GM23338 (cell line): Measurements from ENCODE around the gene GRIN2A. TPM values are rescaled to one million over a fixed set of nuclear protein-coding genes. Genes with fewer than 3 reads are reported as not detected.

Experiments
- ATAC-seq: fragments of 200-7000 bp; cut with Tn5 transposase; 3 replicates; pipeline ENCODE4 v1.9.1; 2020
- DNase-seq: peaks from one replicate; pipeline ENCODE4 v3.0.0-alpha.2; 2015; ENCODE audit warnings: low spot score
- H2AFZ ChIP-seq: fragments of 200-600 bp; sonication (generic); 2 replicates; pipeline ENCODE4 v1.8.0; 2016; ENCODE audit warnings: antibody characterized with exemption, mild to moderate bottlenecking, moderate library complexity
- H3F3A ChIP-seq: fragments of 200-600 bp; sonication (generic); replicated peaks from 2 replicates; pipeline ENCODE4 v1.8.0; 2017; ENCODE audit warnings: antibody characterized with exemption, mixed run types, low read depth
- H3K27ac ChIP-seq: fragments of 200-600 bp; sonication (generic); 2 replicates; pipeline ENCODE4 v1.6.1; 2016; ENCODE audit warnings: low read depth
- H3K27me3 ChIP-seq: fragments of 200-600 bp; sonication (generic); 2 replicates; pipeline ENCODE4 v1.8.0; 2016; ENCODE audit warnings: mild to moderate bottlenecking, mixed run types, moderate library complexity; ENCODE audit not compliant: insufficient read depth
- H3K36me3 ChIP-seq: fragments of 200-600 bp; sonication (generic); 2 replicates; pipeline ENCODE4 v1.8.0; 2016; ENCODE audit warnings: mild to moderate bottlenecking; ENCODE audit not compliant: insufficient read depth
- H3K4me1 ChIP-seq: fragments of 200-600 bp; sonication (generic); 2 replicates; pipeline ENCODE4 v1.8.0; 2016; ENCODE audit warnings: mild to moderate bottlenecking, moderate library complexity; ENCODE audit not compliant: insufficient read depth
- H3K4me2 ChIP-seq: fragments of 200-600 bp; sonication (generic); 2 replicates; pipeline ENCODE4 v1.7.1; 2017; ENCODE audit warnings: mixed run types
- H3K4me3 ChIP-seq: fragments of 200-600 bp; sonication (generic); 2 replicates; pipeline ENCODE4 v1.6.1; 2016; ENCODE audit warnings: mixed run types
- H3K79me2 ChIP-seq: fragments of 200-600 bp; sonication (generic); replicated peaks from 2 replicates; pipeline ENCODE4 v1.8.0; 2017; ENCODE audit warnings: mild to moderate bottlenecking; ENCODE audit not compliant: insufficient read depth
- H3K9me2 ChIP-seq: fragments of 200-600 bp; sonication (generic); 2 replicates; pipeline ENCODE4 v1.8.0; 2017; ENCODE audit not compliant: insufficient read depth
- H4K20me1 ChIP-seq: fragments of 200-600 bp; sonication (generic); replicated peaks from 2 replicates; pipeline ENCODE4 v1.8.0; 2017; ENCODE audit warnings: mild to moderate bottlenecking; ENCODE audit not compliant: insufficient read depth
- H3K27ac Mint-ChIP-seq: 2 replicates; pipeline ENCODE4 v1.8.0; 2020; ENCODE audit warnings: inconsistent platforms, mild to moderate bottlenecking, moderate library complexity, mixed read lengths
- H3K27me3 Mint-ChIP-seq: 3 replicates; pipeline ENCODE4 v1.8.0; 2022; ENCODE audit warnings: low read depth, mild to moderate bottlenecking, moderate library complexity, mixed read lengths, inconsistent platforms; ENCODE audit not compliant: insufficient read depth, poor library complexity
- H3K36me3 Mint-ChIP-seq: 3 replicates; pipeline ENCODE4 v1.8.0; 2021; ENCODE audit warnings: low read depth, mild to moderate bottlenecking, inconsistent platforms, moderate library complexity, mixed read lengths
- H3K4me1 Mint-ChIP-seq: 3 replicates; pipeline ENCODE4 v1.8.0; 2020; ENCODE audit warnings: mild to moderate bottlenecking, inconsistent platforms, mixed read lengths
- H3K4me3 Mint-ChIP-seq: 3 replicates; pipeline ENCODE4 v1.8.0; 2021; ENCODE audit warnings: moderate library complexity, mild to moderate bottlenecking, inconsistent platforms, mixed read lengths
- H3K9me3 Mint-ChIP-seq: 3 replicates; pipeline ENCODE4 v1.8.0; 2020; ENCODE audit warnings: moderate library complexity, mild to moderate bottlenecking, inconsistent platforms, mixed read lengths
- CTCF ChIP-seq, 2 experiments: fragments of 200-600 bp in 1 of 2; sonication (generic) in 1 of 2; conservative IDR thresholded peaks; 2 replicates each; pipeline versions ENCODE4 v1.5.1 to v1.6.1; 2016 to 2017; ENCODE audit warnings: antibody characterized with exemption in 2 of 2, low read depth in 2 of 2, mild to moderate bottlenecking in 2 of 2, moderate library complexity in 1 of 2
- ETS1 ChIP-seq: IDR thresholded peaks from 2 replicates; pipeline ENCODE4 v1.6.1; 2016; ENCODE audit warnings: antibody characterized with exemption
- EZH2phosphoT487 ChIP-seq: fragments of 200-600 bp; sonication (generic); IDR thresholded peaks from one replicate; pipeline ENCODE4 v1.8.1; 2018; ENCODE audit warnings: antibody characterized with exemption; ENCODE audit not compliant: unreplicated experiment
- JUNB ChIP-seq: IDR thresholded peaks from one replicate; pipeline ENCODE4 v1.6.1; 2016; ENCODE audit warnings: antibody characterized with exemption; ENCODE audit not compliant: unreplicated experiment
- NANOG ChIP-seq: IDR thresholded peaks from 2 replicates; pipeline ENCODE4 v1.6.1; 2016; ENCODE audit warnings: antibody characterized with exemption, borderline replicate concordance
- POLR2AphosphoS5 ChIP-seq: IDR thresholded peaks from 2 replicates; pipeline ENCODE4 v1.6.1; 2016; ENCODE audit warnings: antibody characterized with exemption, low read depth
- REST ChIP-seq: IDR thresholded peaks from one replicate; pipeline ENCODE4 v1.6.1; 2018; ENCODE audit warnings: antibody characterized with exemption; ENCODE audit not compliant: unreplicated experiment
- STAT1 ChIP-seq: IDR thresholded peaks from one replicate; pipeline ENCODE4 v1.6.1; 2016; ENCODE audit warnings: antibody characterized with exemption; ENCODE audit not compliant: unreplicated experiment
- ZNF114 ChIP-seq: fragments of 250-450 bp; sonication (Bioruptor Pico); IDR thresholded peaks from 2 replicates; pipeline ENCODE4 v1.5.0; 2020; ENCODE audit warnings: mild to moderate bottlenecking, moderate library complexity
- ZNF331 ChIP-seq: fragments of 250-450 bp; sonication (Bioruptor Pico); IDR thresholded peaks from 2 replicates; pipeline ENCODE4 v1.5.0; 2020; ENCODE audit warnings: low read depth, mild to moderate bottlenecking, moderate library complexity
- polyA plus RNA-seq: library from polyadenylated mRNA; unstranded; fragments of >200 nt; fragmentation: Nextera tagmentation; extraction: Ambion mirVana; gene quantifications from 2 replicates; pipeline ENCODE4 v1.2.1, GENCODE V29; 2016
- total RNA-seq: library from RNA; depleted of rRNA; stranded (reverse); fragments of >200 nt; shearing (Covaris generic); gene quantifications from 2 replicates; pipeline ENCODE4 v1.2.3, GENCODE V29; 2014

GRIN2A gene
- total and polyA plus RNA-seq, 2 experiments from 2014 or later, result 0.89 to 5.1 TPM

GRCh38 chr16:10083301-10083700, 98.9 kb downstream of the GRIN2A start (continued):
- TF ChIP-seq REST, result no peak

GRCh38 chr16:10081201-10081940, 100.9 kb downstream of the GRIN2A start:
- ATAC-seq (no peak), DNase-seq (no peak)
- no peaks in the 10 kb centered on the region for H3F3A ChIP-seq
- no peak overlapping the region for H3K4me3 ChIP-seq
- Mint-ChIP-seq H3K27ac (no peak overlapping the region), H3K9me3 (no peaks in the 10 kb centered on the region; the same call in 2 of the 3 replicates), H3K4me3 (no peak overlapping the region), H3K27me3 (peaks cover 2% of the 10 kb centered on the region), H3K36me3 (peaks cover 2% of the 10 kb centered on the region; the same call in 1 of the 3 replicates), H3K4me1 (peaks cover 11% of the 10 kb centered on the region)
- H3K27me3 ChIP-seq, result no peaks in the 10 kb centered on the region
- no peaks in the 10 kb centered on the region for H3K9me2 ChIP-seq
- no peaks in the 10 kb centered on the region for H3K36me3 ChIP-seq
- no peak overlapping the region for H3K27ac ChIP-seq
- H4K20me1 ChIP-seq, result no peaks in the 10 kb centered on the region
- TF ChIP-seq CTCF (conservative IDR thresholded peaks at IDR 0.05; ENCODE audit: low read depth in 2 of 2), result no peak
- no peak overlapping the region for H2AFZ ChIP-seq
- peaks cover 5% of the 10 kb centered on the region for H3K4me1 ChIP-seq
- no peaks in the 10 kb centered on the region for H3K79me2 ChIP-seq
- no peak overlapping the region for H3K4me2 ChIP-seq

- no peaks in the 10 kb centered on the region; the same call in 2 of the 3 replicates for H3K9me3 Mint-ChIP-seq
- H4K20me1 ChIP-seq, result no peaks in the 10 kb centered on the region
- no peaks in the 10 kb centered on the region for H3K79me2 ChIP-seq
- peaks cover 9% of the 10 kb centered on the region for H3K4me1 ChIP-seq
- peaks cover 2% of the 10 kb centered on the region; the same call in 1 of the 3 replicates for H3K36me3 Mint-ChIP-seq
- no peaks in the 10 kb centered on the region for H3F3A ChIP-seq
- H3K4me3 Mint-ChIP-seq, result no peak overlapping the region
- H3K4me1 Mint-ChIP-seq, result peaks cover 11% of the 10 kb centered on the region
- no peaks in the 10 kb centered on the region for H3K27me3 ChIP-seq
- no peaks in the 10 kb centered on the region for H3K36me3 ChIP-seq
- H3K27ac Mint-ChIP-seq, result no peak overlapping the region
- no peak overlapping the region for H3K27ac ChIP-seq
- no peak overlapping the region for H2AFZ ChIP-seq
- ATAC-seq (no peak), DNase-seq (no peak)
- H3K4me2 ChIP-seq, result no peak overlapping the region
- no peaks in the 10 kb centered on the region for H3K9me2 ChIP-seq
- peaks cover 2% of the 10 kb centered on the region for H3K27me3 Mint-ChIP-seq
- no peak overlapping the region for H3K4me3 ChIP-seq
- TF ChIP-seq REST (no peak), POLR2AphosphoS5 (no peak), ZNF331 (CRISPR knock-in tag) (no peak), ETS1 (no peak), JUNB (no peak), STAT1 (no peak), NANOG (no peak), ZNF114 (CRISPR knock-in tag) (no peak), EZH2phosphoT487 (no peak)
Observed at GRCh38 chr16:10080051-10080772, 102.0 kb downstream of the GRIN2A start.
